H9 (cell line): ENCODE measurements around the gene RNU1-3. TPM values are rescaled to one million over a fixed set of nuclear protein-coding genes. Genes with fewer than 3 reads are reported as not detected.
"Not testable (repeated sequence)": the region's sequence is repeated elsewhere in the genome, so short reads cannot be mapped to it uniquely, and the experiment has no call there.

Experiments
- DNase-seq: peaks from one replicate; pipeline ENCODE4 v3.0.0-alpha.2; 2017
- H2AFZ ChIP-seq: one replicate; pipeline ENCODE4 v1.6.1; 2013; ENCODE audit warnings: mild to moderate bottlenecking, low read length, control low read depth, moderate library complexity
- H2AK5ac ChIP-seq: 2 replicates; pipeline ENCODE4 v1.6.1; 2013; ENCODE audit warnings: low read length, control low read depth, mixed read lengths; ENCODE audit not compliant: insufficient read length
- H2BK120ac ChIP-seq: one replicate; pipeline ENCODE4 v1.6.1; 2013; ENCODE audit warnings: low read depth, mild to moderate bottlenecking, low read length, control low read depth, inconsistent platforms; ENCODE audit not compliant: poor library complexity, severe bottlenecking
- H2BK12ac ChIP-seq: 2 replicates; pipeline ENCODE4 v1.6.1; 2013; ENCODE audit warnings: low read length, control low read depth, mixed read lengths, low read depth; ENCODE audit not compliant: insufficient read length
- H2BK15ac ChIP-seq: 2 replicates; pipeline ENCODE4 v1.6.1; 2013; ENCODE audit warnings: low read depth, low read length, control low read depth
- H2BK20ac ChIP-seq: one replicate; pipeline ENCODE4 v1.6.1; 2013; ENCODE audit warnings: low read depth, mild to moderate bottlenecking, low read length, control low read depth, inconsistent platforms; ENCODE audit not compliant: poor library complexity, severe bottlenecking
- H2BK5ac ChIP-seq: 2 replicates; pipeline ENCODE4 v1.6.1; 2013; ENCODE audit warnings: low read length, control low read depth, mixed read lengths; ENCODE audit not compliant: insufficient read length
- H3K14ac ChIP-seq: 2 replicates; pipeline ENCODE4 v1.6.1; 2013; ENCODE audit warnings: low read length, control low read depth; ENCODE audit not compliant: insufficient read depth
- H3K18ac ChIP-seq: 2 replicates; pipeline ENCODE4 v1.6.1; 2013; ENCODE audit warnings: low read depth, mild to moderate bottlenecking, mixed read lengths, low read length, control low read depth; ENCODE audit not compliant: insufficient read length
- H3K23ac ChIP-seq: 2 replicates; pipeline ENCODE4 v1.6.1; 2013; ENCODE audit warnings: low read length, control low read depth, mixed read lengths, low read depth; ENCODE audit not compliant: insufficient read length
- H3K23me2 ChIP-seq: 2 replicates; pipeline ENCODE4 v1.6.1; 2013; ENCODE audit warnings: low read depth, mild to moderate bottlenecking, mixed read lengths, low read length, control low read depth; ENCODE audit not compliant: insufficient read length, poor library complexity, severe bottlenecking
- H3K27ac ChIP-seq: 2 replicates; pipeline ENCODE4 v1.5.1; 2013; ENCODE audit warnings: low read length, control low read depth, mixed read lengths, low read depth; ENCODE audit not compliant: insufficient read length
- H3K27me3 ChIP-seq: 2 replicates; pipeline ENCODE4 v1.6.1; 2013; ENCODE audit warnings: low read length, control low read depth, inconsistent platforms; ENCODE audit not compliant: insufficient read depth
- H3K4ac ChIP-seq: 2 replicates; pipeline ENCODE4 v1.6.1; 2013; ENCODE audit warnings: low read depth, mild to moderate bottlenecking, control low read depth, inconsistent platforms, low read length, moderate library complexity
- H3K4me1 ChIP-seq: 2 replicates; pipeline ENCODE4 v1.6.1; 2013; ENCODE audit warnings: low read length, control low read depth, inconsistent platforms; ENCODE audit not compliant: insufficient read depth
- H3K4me2 ChIP-seq: 2 replicates; pipeline ENCODE4 v1.6.1; 2013; ENCODE audit warnings: low read length, control low read depth, mixed read lengths; ENCODE audit not compliant: insufficient read length, insufficient read depth
- H3K56ac ChIP-seq: 2 replicates; pipeline ENCODE4 v1.6.1; 2013; ENCODE audit warnings: low read depth, mild to moderate bottlenecking, mixed read lengths, low read length, control low read depth; ENCODE audit not compliant: insufficient read length
- H3K79me1 ChIP-seq: 2 replicates; pipeline ENCODE4 v1.6.1; 2013; ENCODE audit warnings: low read depth, mild to moderate bottlenecking, moderate library complexity, low read length, control low read depth, inconsistent platforms; ENCODE audit not compliant: insufficient read depth, poor library complexity, severe bottlenecking
- H3K79me2 ChIP-seq: 2 replicates; pipeline ENCODE4 v1.6.1; 2013; ENCODE audit warnings: low read length, control low read depth, inconsistent platforms; ENCODE audit not compliant: insufficient read depth
- H3K9ac ChIP-seq: 2 replicates; pipeline ENCODE4 v1.6.1; 2013; ENCODE audit warnings: low read length, control low read depth, mixed read lengths; ENCODE audit not compliant: insufficient read length; ENCODE audit errors: extremely low read depth
- H3K9me3 ChIP-seq: one replicate; pipeline ENCODE4 v1.6.1; 2013; ENCODE audit warnings: low read depth, low read length, inconsistent platforms; ENCODE audit not compliant: control insufficient read depth
- H3T11ph ChIP-seq: one replicate; pipeline ENCODE4 v1.6.1; 2013; ENCODE audit warnings: mild to moderate bottlenecking, low read length, control low read depth, inconsistent platforms
- H4K20me1 ChIP-seq: one replicate; pipeline ENCODE4 v1.6.1; 2013; ENCODE audit not compliant: control insufficient read depth, insufficient read length, insufficient read depth
- H4K5ac ChIP-seq: 2 replicates; pipeline ENCODE4 v1.6.1; 2013; ENCODE audit warnings: low read depth, mild to moderate bottlenecking, mixed read lengths, low read length, control low read depth; ENCODE audit not compliant: insufficient read length
- H4K8ac ChIP-seq: replicated peaks from 2 replicates; pipeline ENCODE4 v1.6.1; 2013; ENCODE audit warnings: low read length, control low read depth, mixed read lengths, low read depth; ENCODE audit not compliant: insufficient read length
- H4K91ac ChIP-seq: 2 replicates; pipeline ENCODE4 v1.6.1; 2013; ENCODE audit warnings: low read depth, mild to moderate bottlenecking, moderate library complexity, mixed read lengths, low read length, control low read depth; ENCODE audit not compliant: insufficient read length
- H3K27ac Mint-ChIP-seq, 3 experiments: 2 replicates in 2 of 3; 3 replicates in 1 of 3; pipeline ENCODE4 v1.8.0; 2020 to 2021; ENCODE audit warnings: mixed read lengths in 3 of 3, mild to moderate bottlenecking in 1 of 3, moderate library complexity in 1 of 3
- H3K27me3 Mint-ChIP-seq: 2 replicates; pipeline ENCODE4 v1.8.0; 2021; ENCODE audit warnings: low read depth, mild to moderate bottlenecking, moderate library complexity, mixed read lengths
- H3K36me3 Mint-ChIP-seq, 3 experiments: 2 replicates in 2 of 3; 3 replicates in 1 of 3; pipeline ENCODE4 v1.8.0; 2020 to 2021; ENCODE audit warnings: low read depth in 3 of 3, mixed read lengths in 3 of 3; ENCODE audit not compliant: insufficient read depth in 1 of 3
- H3K4me1 Mint-ChIP-seq, 2 experiments: 2 replicates each; pipeline ENCODE4 v1.8.0; 2020; ENCODE audit warnings: mixed read lengths in 2 of 2
- H3K4me3 Mint-ChIP-seq, 2 experiments: 2 replicates in 1 of 2; 3 replicates in 1 of 2; pipeline ENCODE4 v1.8.0; 2020 to 2021; ENCODE audit warnings: mild to moderate bottlenecking in 2 of 2, mixed read lengths in 2 of 2, moderate library complexity in 1 of 2
- H3K9me3 Mint-ChIP-seq, 2 experiments: 2 replicates in 1 of 2; 3 replicates in 1 of 2; pipeline ENCODE4 v1.8.0; 2020; ENCODE audit warnings: mild to moderate bottlenecking in 2 of 2, mixed read lengths in 2 of 2, moderate library complexity in 1 of 2
- CTCF ChIP-seq: fragments of 200-600 bp; sonication (generic); conservative IDR thresholded peaks from 3 replicates; pipeline ENCODE4 v1.8.0; 2021; ENCODE audit warnings: antibody characterized with exemption, mild to moderate bottlenecking
- WGBS: extraction: QIAGEN DNeasy Blood & Tissue Kit; methylation state at CpG from one replicate; pipeline ENCODE4 v1.1.7; 2013; ENCODE audit warnings: missing lambda C conversion rate, low lambda C conversion rate, mixed read lengths; ENCODE audit not compliant: insufficient read length; ENCODE audit errors: extremely low coverage; 5-methylcytosine and 5-hydroxymethylcytosine counted together
- total RNA-seq: library from RNA; stranded (reverse); gene quantifications from 2 replicates; pipeline ENCODE4 v1.2.1, GENCODE V29; 2021

RNU1-3 gene
- total RNA-seq, 1 experiment from 2014 or later, result 2,051 TPM

GRCh38 chr1:16625497-16626408 lies 41.0 kb downstream of the RNU1-3 start:
- H3K23ac ChIP-seq, result no peak overlapping the region
- H2BK120ac ChIP-seq, result no peak overlapping the region
- no CpG with 5 or more reads among the region's 25 CpGs for WGBS
- TF ChIP-seq CTCF, result no peak
- H3T11ph ChIP-seq, result no peak overlapping the region
- H4K91ac ChIP-seq, result no peak overlapping the region
- H4K5ac ChIP-seq, result no peak overlapping the region
- Mint-ChIP-seq H3K27me3 (no peaks in the 10 kb centered on the region), H3K27ac (peak overlapping the region in 2 of 3 experiments; percentile 1 to 6; a peak in 4 of 7 replicates), H3K4me1 (no peaks in the 10 kb centered on the region; a peak in 1 of 4 replicates), H3K36me3 (peaks cover 22 to 52% (median 46%) of the 10 kb centered on the region in 3 experiments), H3K9me3 (no peaks in the 10 kb centered on the region; a peak in 1 of 5 replicates), H3K4me3 (no peak overlapping the region)
- H3K9me3 ChIP-seq, result no peaks in the 10 kb centered on the region
- H2BK15ac ChIP-seq, result no peak overlapping the region
- no peak overlapping the region for H2BK20ac ChIP-seq
- H2BK5ac ChIP-seq, result no peak overlapping the region
- no peak overlapping the region for H3K27ac ChIP-seq
- no peaks in the 10 kb centered on the region for H3K23me2 ChIP-seq
- no peaks in the 10 kb centered on the region for H3K4me1 ChIP-seq
- no peaks in the 10 kb centered on the region for H3K79me2 ChIP-seq
- no peaks in the 10 kb centered on the region for H3K79me1 ChIP-seq
- no peak overlapping the region for H4K8ac ChIP-seq
- peak; percentile 62 for DNase-seq
- no peak overlapping the region for H2AK5ac ChIP-seq
- H3K4ac ChIP-seq, result no peak overlapping the region
- H4K20me1 ChIP-seq, result no peaks in the 10 kb centered on the region
- no peak overlapping the region for H3K4me2 ChIP-seq
- H3K9ac ChIP-seq, result no peak overlapping the region
- no peak overlapping the region; the same call in 1 of the 2 replicates for H3K14ac ChIP-seq
- H2AFZ ChIP-seq, result no peak overlapping the region
- H3K56ac ChIP-seq, result no peak overlapping the region
- no peak overlapping the region for H3K18ac ChIP-seq
- H2BK12ac ChIP-seq, result no peak overlapping the region
- H3K27me3 ChIP-seq, result no peaks in the 10 kb centered on the region

- DNase-seq, result peak; percentile 57
- no CpG with 5 or more reads among the region's 27 CpGs for WGBS
- not testable (repeated sequence) for H3K4me3 Mint-ChIP-seq
These were observed 42.7 kb downstream of the RNU1-3 start for GRCh38 chr1:16623812-16624719.

More at GRCh38 chr1:16623812-16624719, 42.7 kb downstream of the RNU1-3 start:
- not testable (repeated sequence) for H3K27ac Mint-ChIP-seq, H3K4me2 ChIP-seq, H3K4me1 Mint-ChIP-seq, H3K23ac ChIP-seq, H4K20me1 ChIP-seq, H3K27ac ChIP-seq, H3K79me2 ChIP-seq, H3K23me2 ChIP-seq, H2BK20ac ChIP-seq, H3K9me3 Mint-ChIP-seq, H2AK5ac ChIP-seq, H3K18ac ChIP-seq, H2AFZ ChIP-seq, H4K8ac ChIP-seq, H3K9me3 ChIP-seq, H3K79me1 ChIP-seq, H3T11ph ChIP-seq, H3K9ac ChIP-seq, H3K4ac ChIP-seq, H3K27me3 ChIP-seq, H3K14ac ChIP-seq, H2BK120ac ChIP-seq, H4K5ac ChIP-seq, H2BK5ac ChIP-seq, H2BK12ac ChIP-seq, H2BK15ac ChIP-seq, H3K27me3 Mint-ChIP-seq, H4K91ac ChIP-seq, H3K4me1 ChIP-seq, H3K56ac ChIP-seq
- peaks cover 13 to 37% (median 31%) of the 10 kb centered on the region in 3 experiments for H3K36me3 Mint-ChIP-seq
